ENCODE results near the gene MOB3B.

MOB3B gene

GRCh38 chr9:27384262-27385014 lies 145.2 kb downstream of the MOB3B start:
- no peak for DNase-seq

- DNase-seq, result no peak
These were observed 146.1 kb downstream of the MOB3B start for GRCh38 chr9:27383524-27383923.

GRCh38 chr9:27382975-27383374 lies 146.6 kb downstream of the MOB3B start:
- DNase-seq, result no peak

GRCh38 chr9:27382308-27382707 lies 147.3 kb downstream of the MOB3B start:
- no peak for DNase-seq

GRCh38 chr9:27379311-27380251 lies 150.0 kb downstream of the MOB3B start:
- no peak for DNase-seq

- no peak for DNase-seq
These were observed 151.7 kb downstream of the MOB3B start for GRCh38 chr9:27377811-27378456.

GRCh38 chr9:27377147-27377807 lies 152.3 kb downstream of the MOB3B start:
- no peak for DNase-seq

GRCh38 chr9:27373851-27374250 lies 155.8 kb downstream of the MOB3B start:
- DNase-seq, result no peak

GRCh38 chr9:27372615-27373014 lies 157.0 kb downstream of the MOB3B start:
- DNase-seq, result no peak

GRCh38 chr9:27371382-27371781 lies 158.2 kb downstream of the MOB3B start:
- no peak for DNase-seq

- no peak for DNase-seq
These were observed 160.0 kb downstream of the MOB3B start for GRCh38 chr9:27369591-27369990.

GRCh38 chr9:27368316-27368985 lies 161.2 kb downstream of the MOB3B start:
- DNase-seq, result no peak

- DNase-seq, result no peak
These were observed 161.7 kb downstream of the MOB3B start for GRCh38 chr9:27367921-27368315.

- no peak for DNase-seq
These were observed 162.3 kb downstream of the MOB3B start for GRCh38 chr9:27367175-27367798.

GRCh38 chr9:27365707-27366376 lies 163.8 kb downstream of the MOB3B start:
- DNase-seq, result no peak

GRCh38 chr9:27362447-27363210 lies 167.0 kb downstream of the MOB3B start:
- DNase-seq, result no peak

- DNase-seq, result no peak
These were observed 168.1 kb downstream of the MOB3B start for GRCh38 chr9:27361492-27361891.

GRCh38 chr9:27359763-27360162 lies 169.9 kb downstream of the MOB3B start:
- DNase-seq, result no peak

GRCh38 chr9:27358007-27358406 lies 171.6 kb downstream of the MOB3B start:
- DNase-seq, result no peak

- DNase-seq, result no peak
These were observed 173.2 kb downstream of the MOB3B start for GRCh38 chr9:27356446-27356845.

- no peak for DNase-seq
These were observed 174.4 kb downstream of the MOB3B start for GRCh38 chr9:27355166-27355565.

Data from SIG-M5 (cell line).